Activated CD4-positive, alpha-beta T cell treated with anti-CD3 and anti-CD28 coated beads for 4 hours (primary cell): ENCODE measurements around the gene HBQ1.
"Not testable (repeated sequence)": the region's sequence is repeated elsewhere in the genome, so short reads cannot be mapped to it uniquely, and the experiment has no call there.

Source experiments
- DNase-seq, 2 donors: peaks; one replicate each; pipeline ENCODE4 v3.0.0-alpha.2; 2020

Gene HBQ1

DNA sequence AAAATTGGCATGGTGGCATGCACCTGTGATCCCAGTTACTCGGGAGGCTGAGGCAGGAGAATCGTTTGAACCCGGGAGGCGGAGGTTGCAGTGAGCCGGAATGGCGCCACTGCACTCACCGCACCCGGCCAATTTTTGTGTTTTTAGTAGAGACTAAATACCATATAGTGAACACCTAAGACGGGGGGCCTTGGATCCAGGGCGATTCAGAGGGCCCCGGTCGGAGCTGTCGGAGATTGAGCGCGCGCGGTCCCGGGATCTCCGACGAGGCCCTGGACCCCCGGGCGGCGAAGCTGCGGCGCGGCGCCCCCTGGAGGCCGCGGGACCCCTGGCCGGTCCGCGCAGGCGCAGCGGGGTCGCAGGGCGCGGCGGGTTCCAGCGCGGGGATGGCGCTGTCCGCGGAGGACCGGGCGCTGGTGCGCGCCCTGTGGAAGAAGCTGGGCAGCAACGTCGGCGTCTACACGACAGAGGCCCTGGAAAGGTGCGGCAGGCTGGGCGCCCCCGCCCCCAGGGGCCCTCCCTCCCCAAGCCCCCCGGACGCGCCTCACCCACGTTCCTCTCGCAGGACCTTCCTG, at the start of gene HBQ1:
TSS of gene HBQ1 (plus strand) at position 359 of the 575 bp plus-strand sequence. CDS start at position 387, 28 bp downstream.
- peak; percentile 12 to 21 for DNase-seq

DNA sequence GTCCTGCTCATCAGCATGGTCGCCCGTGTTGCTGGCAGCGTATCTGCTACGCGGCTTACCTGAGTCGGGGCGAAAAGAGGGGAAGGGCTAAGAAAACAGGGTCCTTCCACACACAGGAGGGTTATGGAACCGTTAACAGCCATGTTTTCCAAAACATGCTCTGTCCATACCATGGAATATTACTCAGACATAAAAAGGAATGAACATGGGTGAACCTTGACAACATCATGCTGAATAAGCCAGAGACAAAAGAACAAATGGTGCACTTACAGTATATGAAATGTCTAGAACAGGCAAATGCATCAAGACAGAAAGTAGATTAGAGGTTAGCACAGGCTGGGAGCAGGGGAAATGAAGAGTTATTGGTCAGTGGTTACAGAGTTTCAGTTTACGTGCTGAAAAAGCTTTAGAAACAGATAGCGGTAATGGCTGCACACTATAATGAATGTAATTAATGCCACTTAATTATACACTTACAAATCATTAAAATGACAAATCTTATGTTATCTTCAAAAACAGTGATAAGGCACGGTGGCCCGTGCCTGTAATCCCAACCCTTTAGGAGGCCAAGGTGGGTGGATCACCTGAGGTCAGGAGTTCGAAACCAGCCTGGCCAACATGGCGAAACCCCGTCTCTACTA, 49.6 kb upstream of the HBQ1 start:
- DNase-seq, result no peak

DNA sequence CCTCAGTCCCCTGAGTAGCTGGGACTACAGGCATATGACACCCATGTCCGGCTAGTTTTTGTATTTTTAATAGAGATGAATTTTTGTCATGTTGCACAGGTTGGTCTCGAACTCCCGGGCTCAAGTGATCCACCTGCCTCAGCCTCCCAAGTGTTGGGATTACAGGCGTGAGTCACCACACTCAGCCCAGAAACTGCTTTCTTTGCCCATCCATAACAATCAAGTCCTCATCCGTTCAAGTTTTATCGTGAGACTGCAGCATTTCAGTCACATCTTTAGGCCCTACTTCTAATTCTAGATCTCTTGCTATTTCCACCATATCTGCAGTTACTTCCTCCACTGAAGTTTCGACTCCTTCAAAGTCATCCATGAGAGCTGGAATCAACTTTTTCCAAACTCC, 48.1 kb upstream of the HBQ1 start:
- no peak for DNase-seq

DNA sequence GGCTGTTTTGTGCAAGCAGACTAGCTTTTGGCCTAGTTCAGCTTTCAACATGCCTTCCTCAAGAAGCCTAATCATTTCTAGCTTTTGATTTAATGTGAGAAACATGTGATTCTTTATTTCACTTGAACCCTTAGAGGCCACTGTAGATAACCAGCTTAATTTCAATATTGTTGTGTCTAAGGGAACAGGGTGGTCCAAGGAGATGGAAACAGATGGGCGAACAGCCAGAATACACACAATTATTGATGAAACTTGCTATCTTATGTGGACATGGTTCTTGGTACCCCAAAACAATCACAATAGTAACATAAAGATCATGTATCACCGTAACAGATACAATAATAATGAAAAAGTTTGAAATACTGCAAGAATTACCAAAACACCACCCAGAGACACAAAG, 46.5 kb upstream of the HBQ1 start:
- DNase-seq, result no peak

DNA sequence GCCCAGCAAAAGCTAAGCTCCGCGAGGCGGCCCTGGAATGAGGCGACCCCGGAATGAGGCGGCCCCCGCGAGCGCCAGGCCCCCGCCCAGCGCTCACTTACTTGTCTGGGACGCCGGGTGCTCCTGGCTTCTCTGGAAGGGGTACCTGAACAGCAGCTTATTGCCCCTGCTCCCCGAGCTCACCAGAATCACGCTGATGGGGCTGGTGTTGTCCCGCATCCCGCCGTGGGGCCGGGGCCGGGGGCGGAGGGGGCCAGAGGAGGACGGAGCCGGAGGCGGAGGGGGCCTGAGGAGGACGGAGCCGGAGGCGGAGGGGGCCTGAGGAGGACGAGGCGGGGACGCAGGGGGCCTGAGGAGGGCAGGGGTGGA, 42.2 kb upstream of the HBQ1 start:
- peak; percentile 17 to 30 for DNase-seq

DNA sequence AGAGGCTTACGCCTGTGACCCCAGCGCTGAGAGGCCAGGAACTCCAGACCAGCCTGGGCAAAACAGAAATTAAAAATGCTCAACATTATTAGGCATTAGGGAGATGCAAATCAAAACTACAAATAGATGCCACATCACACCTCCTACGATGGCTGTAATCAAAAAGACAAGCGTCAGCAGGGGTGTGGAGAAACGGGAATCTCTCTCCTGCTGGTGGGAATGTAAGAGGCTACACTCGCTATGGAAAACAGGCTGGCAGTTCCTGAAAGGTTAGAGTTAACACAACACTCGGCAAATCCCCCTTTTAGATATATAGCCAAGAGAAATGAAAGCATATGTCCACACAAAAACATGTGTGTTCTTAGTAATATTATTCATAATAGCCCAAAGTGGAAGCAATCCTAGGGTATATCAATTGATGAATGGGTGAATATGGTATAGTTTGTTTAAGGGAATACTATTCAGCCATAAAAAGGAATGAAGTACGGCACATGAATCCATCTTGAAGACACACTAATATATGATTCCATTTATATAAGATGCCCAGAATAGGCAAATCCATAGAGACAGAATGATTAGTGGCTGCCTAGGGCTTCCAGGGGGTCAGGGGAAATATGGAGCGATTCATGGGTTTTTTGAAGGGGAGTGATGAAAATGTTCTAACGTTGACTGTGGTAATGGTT, 39.9 kb upstream of the HBQ1 start:
- DNase-seq, result no peak

DNA sequence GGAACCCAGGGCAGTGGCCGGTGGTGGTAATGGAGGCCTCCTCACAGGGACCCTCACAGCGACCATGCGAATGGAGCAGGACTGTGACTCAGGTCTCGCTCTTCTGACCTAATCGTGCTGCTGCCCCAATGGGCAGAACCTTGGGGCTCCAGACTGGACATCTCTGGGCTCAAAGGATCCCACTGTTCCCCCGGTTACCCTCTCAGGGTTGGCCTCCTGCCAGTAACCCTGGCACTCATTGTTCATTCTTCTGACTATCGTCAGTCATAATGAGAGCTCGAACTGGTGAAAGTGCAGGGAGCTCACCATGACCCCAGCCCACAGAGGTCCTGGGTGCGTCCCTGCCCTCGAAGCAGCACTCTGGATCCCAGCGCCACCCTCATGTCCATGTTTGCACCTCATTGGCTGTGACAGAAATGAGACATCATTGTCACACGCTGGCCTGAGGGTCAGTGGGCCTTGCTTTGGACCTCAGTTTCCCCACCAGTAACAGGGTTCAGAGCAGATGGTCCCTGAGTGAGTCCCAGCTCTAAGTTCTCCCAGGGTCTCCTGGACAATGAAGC, 37.8 kb upstream of the HBQ1 start:
- DNase-seq, result no peak

DNA sequence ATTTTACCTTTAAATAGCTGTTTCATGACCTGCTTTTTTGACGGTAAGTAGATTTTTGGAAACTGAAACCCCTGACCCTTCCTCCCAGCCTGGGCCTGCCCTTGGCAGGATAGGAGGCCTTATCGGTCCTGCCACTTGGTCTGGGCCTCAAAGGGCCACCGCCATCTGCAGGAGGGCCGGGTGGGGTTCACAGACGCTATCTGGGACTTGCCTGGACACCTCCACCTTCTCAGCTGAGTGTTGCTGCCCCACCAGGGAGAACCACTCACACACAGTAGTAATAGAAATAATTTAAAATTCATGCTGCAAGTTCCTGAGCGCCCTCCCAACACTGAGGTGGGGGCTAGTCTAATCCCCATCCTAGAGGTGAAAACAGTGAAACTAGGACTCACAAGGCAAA, 37.2 kb upstream of the HBQ1 start:
- no peak for DNase-seq

DNA sequence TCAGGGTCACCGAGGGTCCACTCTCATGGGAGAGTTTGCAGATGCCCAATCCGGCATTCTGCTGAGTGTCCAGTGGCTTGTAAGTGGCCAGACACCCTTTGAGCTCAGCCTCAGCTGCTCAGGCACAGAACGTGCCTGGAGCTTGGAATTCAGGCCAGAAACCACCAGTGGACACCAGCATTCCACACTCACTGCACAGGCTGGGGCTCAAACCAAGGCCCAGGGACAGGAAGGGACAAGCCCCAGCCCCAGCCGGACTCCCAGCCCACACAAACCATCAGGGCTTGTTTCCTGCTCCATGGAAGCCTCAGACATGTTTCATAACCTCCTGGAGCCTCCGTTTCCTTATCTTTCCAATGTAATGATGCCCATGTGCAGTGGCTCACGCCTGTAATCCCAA, 36.8 kb upstream of the HBQ1 start:
- no peak for DNase-seq

DNA sequence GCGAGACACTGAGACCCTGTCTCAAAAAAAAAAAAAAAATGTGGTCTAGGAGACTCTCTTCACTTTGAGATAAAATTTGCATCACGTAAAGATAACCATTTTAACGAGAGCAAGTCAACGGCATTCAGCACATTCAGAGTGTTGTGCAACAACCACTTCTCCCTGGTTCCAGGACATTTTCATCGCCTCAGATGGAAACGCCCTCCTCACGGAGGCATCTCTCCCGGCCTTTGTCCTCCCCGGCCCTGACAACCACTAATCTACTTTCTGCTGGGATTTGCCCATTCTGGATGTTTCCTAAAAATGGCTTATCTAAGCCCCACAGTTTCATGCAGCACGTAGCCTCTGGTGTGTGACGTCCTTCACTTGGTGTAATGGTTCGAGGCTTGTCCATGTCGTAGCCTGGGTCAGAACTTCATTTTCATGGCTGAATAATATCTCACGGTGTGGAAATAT, 35.4 kb upstream of the HBQ1 start:
- DNase-seq, result no peak

DNA sequence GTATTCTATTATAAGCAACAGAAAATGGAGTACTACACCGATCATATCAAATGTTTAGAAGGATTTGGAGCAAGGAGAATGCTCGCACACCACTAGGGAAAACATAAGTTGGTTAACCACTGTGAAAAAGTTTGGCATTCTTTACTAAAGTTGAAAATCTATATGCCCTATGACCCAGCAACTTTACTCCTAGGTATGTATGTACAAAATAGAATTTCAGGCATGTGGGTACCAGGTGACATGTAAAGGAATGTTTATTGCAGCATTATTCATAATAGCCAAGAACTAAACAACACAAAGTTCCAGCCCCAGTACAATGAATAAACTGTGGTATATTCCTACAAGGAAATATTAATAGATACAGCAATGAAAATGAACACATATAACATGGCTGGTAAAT, 33.6 kb upstream of the HBQ1 start:
- DNase-seq, result no peak

DNA sequence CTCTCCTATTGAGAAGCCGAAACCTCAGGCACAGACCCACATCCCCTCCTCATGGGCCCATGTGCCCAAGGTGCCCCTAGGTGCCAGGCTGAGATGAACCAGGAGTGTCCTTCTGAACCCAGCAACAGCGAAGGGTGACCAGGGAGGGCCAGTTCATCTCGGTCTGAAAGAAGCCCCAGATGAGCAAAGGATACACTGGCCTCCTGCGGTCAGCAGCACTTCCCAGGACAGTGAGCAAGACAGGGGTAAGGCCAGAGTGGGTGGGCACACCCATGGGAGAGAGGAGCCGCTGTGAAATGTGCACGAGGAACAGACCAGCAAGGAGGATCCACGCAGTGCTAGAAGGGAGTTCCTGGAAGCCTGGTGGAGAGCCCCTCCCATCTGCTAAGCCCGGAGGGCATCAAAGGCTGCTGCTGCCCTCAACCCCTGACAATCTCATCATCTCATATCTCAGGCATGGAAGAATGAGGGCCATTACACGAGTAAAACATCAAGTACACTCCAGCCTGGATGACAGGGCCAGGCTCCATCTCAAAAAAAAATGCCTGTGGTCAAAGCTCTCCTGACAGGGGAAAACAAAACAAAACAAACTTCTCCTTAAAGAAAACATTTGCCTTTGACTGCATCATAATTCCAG, 31.1 kb upstream of the HBQ1 start:
- no peak for DNase-seq

DNA sequence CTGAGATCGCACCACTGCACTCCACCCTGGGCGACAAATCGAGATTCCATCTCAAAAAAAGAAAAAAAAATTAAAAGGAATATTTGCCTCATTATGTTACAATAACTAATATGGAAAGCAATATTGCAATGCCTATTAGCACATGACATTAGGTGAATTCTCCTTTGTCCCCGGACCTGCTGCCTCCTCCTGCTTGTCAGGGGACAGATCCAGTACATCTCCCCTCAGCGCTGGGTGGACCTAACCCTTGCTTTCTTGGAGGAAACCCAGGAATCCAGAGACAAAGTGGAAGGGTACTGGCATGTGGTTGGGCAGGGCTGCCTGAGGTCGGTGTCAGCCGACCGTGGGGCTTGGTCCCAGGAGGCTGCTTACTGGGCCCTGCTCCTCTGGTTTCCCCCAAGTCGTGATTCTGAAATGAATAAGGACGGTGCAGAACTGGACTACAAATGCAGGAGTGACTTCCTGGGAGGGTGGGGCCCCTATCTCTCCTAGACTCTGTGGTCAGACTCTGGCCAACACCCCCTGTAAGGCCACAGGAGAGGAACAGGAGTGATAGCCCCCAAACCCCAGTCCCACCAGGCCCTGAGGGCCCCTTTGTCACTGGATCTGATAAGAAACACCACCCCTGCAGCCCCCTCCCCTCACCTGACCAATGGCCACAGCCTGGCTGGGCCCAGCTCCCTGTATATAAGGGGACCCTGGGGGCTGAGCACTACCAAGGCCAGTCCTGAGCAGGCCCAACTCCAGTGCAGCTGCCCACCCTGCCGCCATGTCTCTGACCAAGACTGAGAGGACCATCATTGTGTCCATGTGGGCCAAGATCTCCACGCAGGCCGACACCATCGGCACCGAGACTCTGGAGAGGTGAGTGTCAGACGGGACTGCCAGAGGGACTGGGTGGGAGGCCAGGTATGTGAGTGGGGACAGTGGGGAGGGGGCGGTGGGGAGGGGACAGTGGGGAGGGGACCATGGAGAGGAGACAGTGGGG, 27.8 kb upstream of the HBQ1 start, which contains the start of gene HBZ:
TSS of gene HBZ (plus strand) at position 504 of the 988 bp plus-strand sequence. CDS start at position 770, 266 bp downstream.
- no peak for DNase-seq

DNA sequence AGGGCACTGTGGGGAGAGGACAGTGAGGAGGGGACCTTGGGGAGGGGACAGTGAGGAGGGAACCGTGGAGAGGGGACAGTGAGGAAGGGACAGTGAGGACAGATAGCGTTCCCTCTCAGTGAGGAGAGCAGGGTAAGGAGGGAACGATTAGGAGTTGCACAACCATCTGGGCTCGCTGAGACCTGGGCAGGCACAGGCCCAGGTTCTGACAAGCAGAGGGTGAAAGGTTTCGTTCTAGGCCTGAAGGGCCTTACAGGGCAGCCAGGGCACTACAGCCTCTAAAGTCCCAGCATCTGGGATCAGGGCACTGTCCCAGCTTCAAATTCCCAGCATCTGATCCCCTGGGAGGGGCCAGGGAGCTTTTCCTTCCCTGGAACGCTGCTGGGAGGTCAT, 27.1 kb upstream of the HBQ1 start:
- not testable (repeated sequence) for DNase-seq

DNA sequence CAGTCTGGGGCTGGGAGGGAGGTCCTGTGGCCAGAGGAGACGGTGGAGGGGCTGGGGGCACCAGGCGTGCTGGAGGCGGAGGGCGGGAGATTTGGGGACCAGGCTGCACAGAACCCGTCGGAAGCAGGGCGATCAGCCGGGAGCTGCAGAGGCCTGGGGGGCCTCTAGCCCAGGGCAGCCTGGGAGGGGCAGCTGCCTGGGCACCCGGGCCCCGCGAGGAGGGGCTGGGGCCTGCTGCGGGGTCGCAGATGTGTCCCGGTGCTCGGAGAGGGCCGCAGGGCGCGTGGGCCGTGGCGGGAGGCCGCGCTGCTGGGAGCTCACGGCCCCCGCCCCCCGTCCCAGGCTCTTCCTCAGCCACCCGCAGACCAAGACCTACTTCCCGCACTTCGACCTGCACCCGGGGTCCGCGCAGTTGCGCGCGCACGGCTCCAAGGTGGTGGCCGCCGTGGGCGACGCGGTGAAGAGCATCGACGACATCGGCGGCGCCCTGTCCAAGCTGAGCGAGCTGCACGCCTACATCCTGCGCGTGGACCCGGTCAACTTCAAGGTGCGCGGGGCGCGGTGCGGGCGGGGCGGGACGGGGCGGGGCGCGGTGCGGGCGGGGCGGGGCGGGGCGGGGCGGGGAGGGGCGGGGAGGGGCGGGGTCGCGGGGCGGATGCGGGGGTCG, 26.6 kb upstream of the HBQ1 start:
- not testable (repeated sequence) for DNase-seq

DNA sequence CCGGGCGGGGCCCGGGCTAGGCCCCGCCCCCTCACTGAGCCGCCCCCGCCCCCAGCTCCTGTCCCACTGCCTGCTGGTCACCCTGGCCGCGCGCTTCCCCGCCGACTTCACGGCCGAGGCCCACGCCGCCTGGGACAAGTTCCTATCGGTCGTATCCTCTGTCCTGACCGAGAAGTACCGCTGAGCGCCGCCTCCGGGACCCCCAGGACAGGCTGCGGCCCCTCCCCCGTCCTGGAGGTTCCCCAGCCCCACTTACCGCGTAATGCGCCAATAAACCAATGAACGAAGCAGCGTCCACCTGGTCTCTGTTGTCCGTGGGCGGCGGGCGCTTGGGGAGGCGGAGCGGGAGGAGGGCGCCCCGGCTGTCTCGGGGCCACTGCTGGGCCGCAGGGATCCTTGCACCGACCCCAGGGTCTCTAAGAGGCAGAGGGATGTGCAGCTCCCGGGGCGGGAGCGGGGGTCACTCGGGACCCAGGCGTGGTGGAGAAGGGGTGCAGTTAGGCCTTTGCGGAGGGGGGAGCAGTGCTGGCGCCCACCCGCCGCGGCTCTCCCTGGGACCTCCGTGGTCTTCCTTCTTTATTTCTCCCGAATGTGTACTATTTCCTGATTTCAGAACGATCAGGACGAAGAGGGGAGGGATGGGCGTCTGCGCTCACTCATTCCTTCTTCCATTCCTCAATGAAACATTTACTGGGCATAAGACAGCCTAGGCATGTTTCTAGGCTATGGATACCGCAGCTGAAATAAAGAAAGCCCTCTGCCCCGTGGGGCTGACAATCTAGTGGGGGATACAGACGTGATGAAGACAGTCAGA, 25.8 kb upstream of the HBQ1 start:
- no peak for DNase-seq

DNA sequence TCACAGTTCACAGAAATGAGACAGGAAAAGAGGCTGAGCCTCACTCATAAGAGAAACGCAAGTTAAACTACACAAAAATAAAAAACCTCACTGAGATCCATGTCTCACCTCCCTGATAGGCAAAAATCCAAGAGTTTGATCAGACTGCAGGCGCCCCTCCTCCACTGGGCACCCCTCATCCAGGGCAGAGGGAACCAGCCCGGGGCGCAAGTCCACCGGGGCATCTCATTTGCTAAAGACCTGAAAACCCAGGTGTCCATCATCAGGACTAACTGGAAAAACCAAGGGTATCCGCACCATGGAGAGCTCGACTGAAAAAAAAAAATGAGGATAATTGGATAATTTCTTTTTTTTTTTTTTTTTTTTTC, 25.2 kb upstream of the HBQ1 start:
- no peak for DNase-seq

DNA sequence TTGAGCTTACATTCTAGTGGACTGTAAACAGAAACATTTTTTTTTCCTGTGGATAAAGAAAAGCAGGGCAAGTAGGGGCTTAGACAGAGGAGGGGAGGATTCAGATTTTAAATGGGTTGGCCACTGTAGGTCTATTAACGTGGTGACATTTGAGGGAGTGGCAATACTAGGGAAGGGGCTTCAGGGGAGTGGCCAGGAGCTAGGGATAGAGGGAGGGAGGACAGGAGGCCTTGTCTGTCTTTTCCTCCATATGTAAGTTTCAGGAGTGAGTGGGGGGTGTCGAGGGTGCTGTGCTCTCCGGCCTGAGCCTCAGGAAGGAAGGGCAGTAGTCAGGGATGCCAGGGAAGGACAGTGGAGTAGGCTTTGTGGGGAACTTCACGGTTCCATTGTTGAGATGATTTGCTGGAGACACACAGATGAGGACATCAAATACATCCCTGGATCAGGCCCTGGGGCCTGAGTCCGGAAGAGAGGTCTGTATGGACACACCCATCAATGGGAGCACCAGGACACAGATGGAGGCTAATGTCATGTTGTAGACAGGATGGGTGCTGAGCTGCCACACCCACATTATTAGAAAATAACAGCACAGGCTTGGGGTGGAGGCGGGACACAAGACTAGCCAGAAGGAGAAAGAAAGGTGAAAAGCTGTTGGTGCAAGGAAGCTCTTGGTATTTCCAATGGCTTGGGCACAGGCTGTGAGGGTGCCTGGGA, 21.0 kb upstream of the HBQ1 start:
- DNase-seq, result no peak

DNA sequence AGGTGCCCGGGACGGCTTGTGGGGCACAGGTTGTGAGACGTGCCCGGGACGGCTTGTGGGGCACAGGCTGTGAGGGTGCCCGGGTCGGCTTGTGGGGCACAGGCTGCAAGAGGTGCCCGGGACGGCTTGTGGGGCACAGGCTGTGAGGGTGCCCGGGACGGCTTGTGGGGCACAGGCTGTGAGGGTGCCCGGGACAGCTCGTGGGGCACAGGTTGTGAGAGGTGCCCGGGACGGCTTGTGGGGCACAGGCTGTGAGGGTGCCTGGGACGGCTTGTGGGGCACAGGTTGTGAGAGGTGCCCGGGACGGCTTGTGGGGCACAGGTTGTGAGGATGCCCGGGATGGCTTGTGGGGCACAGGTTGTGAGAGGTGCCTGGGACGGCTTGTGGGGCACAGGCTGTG, 20.0 kb upstream of the HBQ1 start:
- DNase-seq, result not testable (repeated sequence)

DNA sequence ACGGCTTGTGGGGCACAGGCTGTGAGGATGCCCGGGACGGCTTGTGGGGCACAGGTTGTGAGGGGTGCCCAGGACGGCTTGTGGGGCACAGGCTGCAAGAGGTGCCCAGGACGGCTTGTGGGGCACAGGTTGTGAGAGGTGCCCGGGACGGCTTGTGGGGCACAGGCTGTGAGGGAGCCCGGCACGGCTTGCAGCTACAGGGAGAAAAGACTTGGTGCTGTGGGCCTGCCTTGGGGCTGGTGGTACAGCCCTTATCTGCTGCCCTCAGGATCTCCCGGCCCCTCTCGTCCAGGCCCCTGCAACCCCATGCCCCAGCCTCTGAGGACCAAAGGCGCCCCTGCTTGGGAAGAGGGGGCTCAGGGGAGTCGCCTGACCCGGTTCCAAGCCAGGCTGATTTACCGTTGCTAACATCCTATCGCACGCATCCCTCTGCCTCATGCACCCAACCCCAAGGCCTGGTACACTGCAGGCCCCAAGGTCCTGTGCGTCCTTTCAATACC, 19.5 kb upstream of the HBQ1 start:
- no peak for DNase-seq
